Pancreas (tissue), 10 donors: Measurements from ENCODE around the gene RPS5. TPM values are rescaled to one million over a fixed set of nuclear protein-coding genes. Genes with fewer than 3 reads are reported as not detected.

ENCODE experiments used
- ATAC-seq, 4 donors: fragments of 200-7000 bp; cut with Tn5 transposase; one replicate each; pipeline versions ENCODE4 v1.8.0 to v1.9.1; 2020; ENCODE audit warnings: mild to moderate bottlenecking in 4 of 4, moderate library complexity in 4 of 4
- DNase-seq, 6 donors: peaks; one replicate each; pipeline ENCODE4 v3.0.0-alpha.2; 2020
- FAIRE-seq: peaks from 2 replicates; lab custom pipeline; 2012; peaks lifted over from hg19 to GRCh38; lab: Jason Lieb, UNC
- H3K27ac ChIP-seq, 4 donors: fragments of 200-600 bp; sonication (generic); 1 replicate in 3 of 4; 2 replicates in 1 of 4; pipeline versions ENCODE4 v1.5.0 to v1.8.0; 2020
- H3K27me3 ChIP-seq, 4 donors: fragments of 200-600 bp; one replicate each; pipeline ENCODE4 v1.8.0; 2021
- H3K36me3 ChIP-seq, 3 donors: fragments of 200-600 bp; sonication (generic) in 1 of 3; one replicate each; pipeline versions ENCODE4 v1.5.0 to v1.8.0; 2020 to 2021
- H3K4me1 ChIP-seq, 3 donors: fragments of 200-600 bp; one replicate each; pipeline ENCODE4 v1.8.0; 2021
- H3K4me3 ChIP-seq, 4 donors: fragments of 200-600 bp; sonication (generic) in 2 of 4; one replicate each; pipeline versions ENCODE4 v1.5.0 to v1.8.0; 2020 to 2021
- H3K9me3 ChIP-seq, 4 donors: fragments of 200-600 bp; one replicate each; pipeline ENCODE4 v1.8.0; 2021
- WGBS, 2 donors: extraction: QIAGEN DNeasy Blood & Tissue Kit; methylation state at CpG; one replicate each; pipeline ENCODE4 v1.1.7; 2013; 5-methylcytosine and 5-hydroxymethylcytosine counted together
- intact Hi-C, 3 donors: fragments of 100-400 bp; cut with DNase I; formaldehyde crosslinking; loops; one replicate each; pipeline versions ENCODE4 v1.11.1 to v1.14.2; 2022
- polyA plus RNA-seq, 2 donors: library from polyadenylated mRNA; stranded (reverse); fragments of 200-250 nt; gene quantifications; one replicate each; pipeline ENCODE4 v1.2.3, GENCODE V29; 2013
- total RNA-seq, 6 donors: library from RNA; stranded (reverse); fragmentation: NEBNext Ultra II Directional in 4 of 6; extraction: Animal tissue kit (Norgen Biotek cat#: 25700) in 4 of 6; gene quantifications; one replicate each; pipeline versions ENCODE4 v1.2.1 to v1.2.4, GENCODE V29; 2021 to 2023
- TF ChIP-seq, protein P1 (sequence below), 4 donors: fragments of 200-600 bp; sonication (generic) in 3 of 4; IDR thresholded peaks; one replicate each; pipeline versions ENCODE4 v1.5.0 to v1.8.0; 2021; ENCODE audit warnings: antibody characterized with exemption in 4 of 4
- donor health status: healthy with polysubstance abuse.
- donor health status: DM: no; HTN: no; CAD: no; lungs with moderate emphysema.
- donor health status: DM: no; HTN: no; CAD: no.
- donor health status: control.
- donor health status: control.
- donor health status: Bipolar disorder and iron deficiency.
- donor health status: DM: yes; HTN: yes; CAD: no.
- donor health status: DM: no; HTN: no; CAD: no.
- donor health status: DM: no; HTN: no; CAD: no.
- donor health status: DM: yes; HTN: yes; CAD: no.

The RPS5 gene
- total and polyA plus RNA-seq, 8 donors: 637 to 1,373 (median 841) TPM

DNA sequence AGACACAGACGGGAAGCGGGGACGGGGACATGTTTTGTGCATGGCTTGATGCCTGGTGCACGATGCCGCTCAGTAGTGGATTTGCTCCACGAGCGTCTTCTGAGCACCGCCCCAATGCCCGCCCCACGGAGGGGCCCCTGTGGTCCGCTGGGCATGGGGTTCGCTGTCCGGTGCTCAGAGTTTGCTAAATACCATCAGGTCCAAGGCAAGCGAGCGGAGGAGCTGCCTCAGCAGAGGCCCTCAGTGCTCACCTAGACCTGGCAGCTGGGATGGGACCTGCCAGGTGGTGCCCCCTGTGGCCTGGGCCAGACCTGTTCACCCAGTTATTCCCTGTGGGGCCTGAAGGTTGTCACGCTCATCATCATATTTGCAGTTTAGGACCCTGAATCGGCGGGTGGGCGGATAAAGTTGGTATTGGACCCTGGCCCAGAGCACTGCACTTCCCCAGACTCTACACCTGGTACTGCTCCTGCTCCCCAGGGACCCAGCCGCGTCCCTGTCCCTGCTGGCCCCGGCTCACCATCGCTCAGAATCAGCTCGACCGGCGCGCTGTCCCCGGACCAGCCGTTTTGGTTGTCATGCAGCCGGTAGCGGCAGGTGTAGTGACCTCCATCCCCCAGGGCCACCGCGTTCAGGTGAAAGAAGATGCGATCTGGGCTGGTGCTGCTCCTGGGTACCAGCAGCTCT is 36.1 kb upstream of the RPS5 start:
- Histone ChIP-seq H3K4me3 (no peak overlapping the region), H3K36me3 (no peaks in the 10 kb centered on the region), H3K27me3 (peaks cover 0 to 13% (median 2%) of the 10 kb centered on the region in 4 donors), H3K4me1 (no peaks in the 10 kb centered on the region), H3K27ac (no peak overlapping the region), H3K9me3 (no peaks in the 10 kb centered on the region)
- ATAC-seq (no peak), DNase-seq (no peak), FAIRE-seq (no peak)
- TF ChIP-seq, protein P1, sequence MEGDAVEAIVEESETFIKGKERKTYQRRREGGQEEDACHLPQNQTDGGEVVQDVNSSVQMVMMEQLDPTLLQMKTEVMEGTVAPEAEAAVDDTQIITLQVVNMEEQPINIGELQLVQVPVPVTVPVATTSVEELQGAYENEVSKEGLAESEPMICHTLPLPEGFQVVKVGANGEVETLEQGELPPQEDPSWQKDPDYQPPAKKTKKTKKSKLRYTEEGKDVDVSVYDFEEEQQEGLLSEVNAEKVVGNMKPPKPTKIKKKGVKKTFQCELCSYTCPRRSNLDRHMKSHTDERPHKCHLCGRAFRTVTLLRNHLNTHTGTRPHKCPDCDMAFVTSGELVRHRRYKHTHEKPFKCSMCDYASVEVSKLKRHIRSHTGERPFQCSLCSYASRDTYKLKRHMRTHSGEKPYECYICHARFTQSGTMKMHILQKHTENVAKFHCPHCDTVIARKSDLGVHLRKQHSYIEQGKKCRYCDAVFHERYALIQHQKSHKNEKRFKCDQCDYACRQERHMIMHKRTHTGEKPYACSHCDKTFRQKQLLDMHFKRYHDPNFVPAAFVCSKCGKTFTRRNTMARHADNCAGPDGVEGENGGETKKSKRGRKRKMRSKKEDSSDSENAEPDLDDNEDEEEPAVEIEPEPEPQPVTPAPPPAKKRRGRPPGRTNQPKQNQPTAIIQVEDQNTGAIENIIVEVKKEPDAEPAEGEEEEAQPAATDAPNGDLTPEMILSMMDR (IDR thresholded peaks at IDR 0.05): no peak
- 56 to 74% methylated on average over 34 of the region's 34 CpGs for WGBS, 2 donors
- intact Hi-C loops: no loop called here

DNA sequence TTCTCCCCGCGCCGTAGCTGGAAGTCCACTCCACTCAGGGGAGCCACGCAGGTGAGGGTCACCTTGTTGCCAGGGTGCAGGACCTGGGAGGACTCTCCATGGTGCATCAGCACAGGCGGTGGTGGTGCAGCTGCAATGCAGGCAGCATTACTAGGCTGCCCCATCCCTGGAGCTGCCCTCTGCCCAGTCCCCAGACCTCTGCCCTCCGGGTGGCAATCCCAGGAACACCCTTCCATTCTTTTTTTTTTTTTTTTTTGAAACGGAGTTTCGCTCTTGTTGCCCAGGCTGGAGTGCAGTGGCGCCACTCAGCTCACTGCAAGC is 35.6 kb upstream of the RPS5 start:
- DNase-seq (no peak), FAIRE-seq (no peak), ATAC-seq (no peak)
- H3K27ac ChIP-seq: no peak overlapping the region
- peaks cover 0 to 13% (median 2%) of the 10 kb centered on the region in 4 donors for H3K27me3 ChIP-seq
- H3K4me1 ChIP-seq: no peaks in the 10 kb centered on the region
- intact Hi-C loops: no loop called here
- no peak overlapping the region for H3K4me3 ChIP-seq
- H3K36me3 ChIP-seq: no peaks in the 10 kb centered on the region
- no peaks in the 10 kb centered on the region for H3K9me3 ChIP-seq
- 71 to 82% methylated on average over 8 to 9 of the region's 9 CpGs for WGBS, 2 donors
- TF ChIP-seq, protein P1 (IDR thresholded peaks at IDR 0.05): no peak

DNA sequence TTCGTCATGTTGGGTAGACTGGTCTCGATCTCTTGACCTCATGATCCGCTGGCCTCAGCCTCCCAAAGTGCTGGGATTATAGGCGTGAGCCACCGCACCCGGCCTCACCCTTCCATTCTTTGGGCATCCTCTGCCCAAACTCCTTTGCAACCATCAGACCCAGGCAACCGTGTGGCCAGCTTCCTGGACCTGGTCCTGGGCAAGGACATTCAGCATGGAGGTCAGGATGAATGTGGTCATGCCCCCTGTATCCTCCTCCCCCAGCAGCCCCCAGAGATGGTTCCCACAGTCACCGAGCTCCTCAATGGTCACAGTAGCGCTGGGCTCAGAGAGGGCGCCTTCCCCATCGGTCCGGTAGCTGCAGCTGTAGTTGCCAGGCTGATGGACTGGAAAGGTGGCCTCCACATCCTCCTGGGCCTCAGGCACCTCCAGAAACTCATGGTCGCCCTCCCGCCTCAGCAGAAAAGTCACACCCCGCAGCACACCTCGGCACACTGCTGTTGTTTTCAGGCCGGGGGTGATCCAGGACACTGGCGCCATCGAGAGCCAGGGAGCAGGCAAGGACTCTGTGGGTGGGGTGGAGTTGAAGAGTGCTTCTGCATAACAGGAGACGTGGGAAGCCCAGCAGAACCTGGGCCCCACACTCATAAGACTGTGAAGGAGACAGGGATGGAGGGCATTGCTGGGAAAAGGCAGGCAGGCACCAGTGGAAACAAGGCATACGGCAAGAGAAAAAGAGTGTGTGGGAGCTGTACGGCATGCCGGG is 34.9 kb upstream of the RPS5 start:
- no peak overlapping the region for H3K4me3 ChIP-seq
- no peak for ATAC-seq
- H3K4me1 ChIP-seq: no peaks in the 10 kb centered on the region
- TF ChIP-seq, protein P1 (IDR thresholded peaks at IDR 0.05): no peak
- peaks cover 0 to 13% (median 2%) of the 10 kb centered on the region in 4 donors for H3K27me3 ChIP-seq
- intact Hi-C loops: no loop called here
- DNase-seq: no peak
- no peak overlapping the region for H3K27ac ChIP-seq
- no peak for FAIRE-seq
- no peaks in the 10 kb centered on the region for H3K36me3 ChIP-seq
- H3K9me3 ChIP-seq: no peaks in the 10 kb centered on the region
- WGBS, 2 donors: 71 to 88% methylated on average over 23 of the region's 23 CpGs

DNA sequence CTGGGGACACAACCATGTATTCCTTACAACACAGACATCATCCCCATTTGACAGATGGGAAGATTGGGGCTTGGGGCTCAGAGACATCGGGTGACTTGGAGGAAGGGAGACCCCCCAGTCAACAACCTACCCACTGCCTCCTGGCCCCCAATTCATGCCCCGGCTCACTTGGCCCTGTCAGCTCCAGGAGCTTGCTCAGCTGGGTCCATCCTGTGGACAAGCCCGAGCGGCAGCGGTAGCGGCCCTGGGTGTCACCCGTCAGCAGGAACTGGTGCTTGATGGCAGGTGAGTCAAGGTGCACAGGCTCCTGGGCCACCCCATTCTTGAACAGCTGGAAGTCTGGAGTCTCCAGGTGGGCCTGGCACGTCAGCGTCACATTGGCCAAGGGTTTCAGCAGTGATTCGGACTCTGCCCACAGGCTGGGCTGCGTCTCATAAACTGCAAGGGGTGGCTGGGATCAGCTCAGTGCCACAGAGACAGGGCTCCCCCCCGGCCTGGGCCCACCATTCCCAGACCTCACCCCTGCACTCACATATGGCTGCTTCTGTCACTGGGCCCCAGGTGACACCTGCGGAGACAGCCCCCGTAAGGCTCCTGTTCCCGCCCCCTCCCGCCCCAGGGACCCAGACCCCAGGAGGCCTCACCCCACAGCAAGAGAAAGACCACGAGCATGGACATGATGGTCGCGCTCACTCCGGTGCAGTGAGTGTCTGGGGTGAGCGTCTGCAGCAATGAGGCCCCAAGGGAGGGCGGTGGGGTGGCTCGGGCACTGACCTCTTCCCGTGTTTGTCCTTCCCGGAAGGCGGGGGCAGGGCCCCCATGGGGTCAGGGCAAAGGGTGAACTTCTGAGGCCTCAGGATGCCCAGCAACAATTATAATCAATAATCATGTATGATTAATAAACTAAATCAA is 34.1 kb upstream of the RPS5 start, which contains the start of gene A1BG:
TSS of gene A1BG (minus strand) at position 733 of the 912 bp plus-strand sequence. CDS start at position 678, 55 bp downstream.
- no peak within 1 kb of the TSS for H3K27ac ChIP-seq
- no peak for ATAC-seq

More for the DNA sequence above, 34.1 kb upstream of the RPS5 start, which contains the start of gene A1BG:
- H3K36me3 ChIP-seq: no peaks in the 10 kb centered on the region
- WGBS, 2 donors: 61 to 66% methylated on average over 26 of the region's 26 CpGs
- H3K9me3 ChIP-seq: no peaks in the 10 kb centered on the region
- peaks cover 0 to 13% (median 2%) of the 10 kb centered on the region in 4 donors for H3K27me3 ChIP-seq
- no peak within 1 kb of the TSS for H3K4me3 ChIP-seq
- DNase-seq: no peak
- H3K4me1 ChIP-seq: no peaks in the 10 kb centered on the region
- intact Hi-C loops: no loop called here
- TF ChIP-seq, protein P1 (IDR thresholded peaks at IDR 0.05): no peak
- no peak for FAIRE-seq
